Parathyroid adenoma (tissue), 2 donors: ENCODE results near the gene TANGO2.

Experiments used
- H2AFZ ChIP-seq: fragments of 300-600 bp; sonication (generic); one replicate; pipeline ENCODE4 v1.7.0; 2017; ENCODE audit warnings: antibody characterized with exemption, mild to moderate bottlenecking
- H3K27ac ChIP-seq: fragments of 300-600 bp; sonication (generic); one replicate; pipeline ENCODE4 v1.7.0; 2017
- H3K27me3 ChIP-seq: fragments of 300-600 bp; sonication (generic); one replicate; pipeline ENCODE4 v1.7.0; 2017; ENCODE audit warnings: low read length; ENCODE audit not compliant: control insufficient read depth, insufficient read depth
- H3K36me3 ChIP-seq: fragments of 300-600 bp; sonication (generic); one replicate; pipeline ENCODE4 v1.7.0; 2017; ENCODE audit warnings: low read length; ENCODE audit not compliant: control insufficient read depth, insufficient read depth
- H3K4me1 ChIP-seq: fragments of 300-600 bp; sonication (generic); one replicate; pipeline ENCODE4 v1.7.0; 2017; ENCODE audit warnings: control low read depth
- H3K4me2 ChIP-seq: fragments of 300-600 bp; sonication (generic); one replicate; pipeline ENCODE4 v1.7.0; 2017; ENCODE audit warnings: low read length
- H3K4me3 ChIP-seq: fragments of 300-600 bp; sonication (generic); one replicate; pipeline ENCODE4 v1.7.0; 2017; ENCODE audit warnings: low read depth, low read length
- H3K79me2 ChIP-seq: fragments of 300-600 bp; sonication (generic); one replicate; pipeline ENCODE4 v1.7.0; 2017; ENCODE audit warnings: control low read depth
- H3K9ac ChIP-seq: fragments of 300-600 bp; sonication (generic); one replicate; pipeline ENCODE4 v1.7.0; 2017; ENCODE audit warnings: mild to moderate bottlenecking
- H3K9me3 ChIP-seq: fragments of 300-600 bp; sonication (generic); one replicate; pipeline ENCODE4 v1.7.0; 2017; ENCODE audit warnings: low read length; ENCODE audit not compliant: control insufficient read depth
- TF ChIP-seq, protein P1 (sequence below): fragments of 300-600 bp; sonication (generic); IDR thresholded peaks from one replicate; pipeline ENCODE4 v1.7.0; 2017; ENCODE audit warnings: antibody characterized with exemption, mild to moderate bottlenecking
- donor health status: primary hyperparathyroidism.

TANGO2 gene

DNA sequence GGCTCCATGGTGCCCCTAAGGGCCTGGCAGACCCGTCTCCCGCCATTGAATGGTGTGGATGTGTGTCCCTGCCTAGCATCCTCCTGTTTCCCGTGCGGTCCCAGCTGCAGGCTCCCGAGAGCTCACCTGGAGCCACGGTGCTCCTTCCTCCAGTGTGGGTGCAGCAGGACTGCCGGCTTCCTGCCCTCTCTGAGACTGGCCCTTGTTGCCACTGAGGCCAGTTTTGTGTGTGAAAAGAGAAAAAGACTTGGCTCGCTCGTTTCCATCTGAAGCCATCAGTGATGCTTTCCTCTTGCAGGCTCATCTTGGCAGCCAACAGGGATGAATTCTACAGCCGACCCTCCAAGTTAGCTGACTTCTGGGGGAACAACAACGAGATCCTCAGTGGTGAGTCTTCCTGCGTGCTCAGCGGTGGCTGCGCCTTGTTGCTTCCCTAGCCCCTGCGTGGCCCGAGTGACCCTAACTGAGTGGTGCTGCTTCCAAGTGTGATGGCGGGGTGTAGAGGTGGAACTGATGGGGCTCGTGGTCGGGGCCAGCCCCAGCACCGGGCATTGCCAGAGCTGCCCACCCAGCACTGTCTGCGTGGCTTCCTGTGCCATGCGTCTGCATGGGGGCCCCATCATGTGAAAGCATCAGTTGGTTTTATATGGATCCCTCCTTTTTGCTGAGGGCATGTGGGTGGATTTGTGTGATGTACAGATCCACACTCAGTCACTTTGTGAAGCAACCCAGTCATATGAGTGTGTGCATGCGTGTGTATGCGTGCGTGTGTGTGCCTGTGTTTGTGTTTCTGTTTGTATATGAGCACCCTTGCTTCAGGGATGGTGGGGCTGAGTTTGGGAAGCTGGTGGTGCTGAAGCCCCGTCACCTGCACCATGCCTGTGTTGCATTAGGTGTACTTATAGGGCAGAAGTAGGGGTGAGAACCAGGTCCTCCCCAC, 22.4 kb downstream of the TANGO2 start:
- Histone ChIP-seq H3K27ac (no peak overlapping the region), H3K4me2 (no peak overlapping the region), H3K9ac (no peak overlapping the region), H3K4me1 (no peaks in the 10 kb centered on the region), H3K79me2 (no peaks in the 10 kb centered on the region), H3K9me3 (no peaks in the 10 kb centered on the region), H2AFZ (no peak overlapping the region), H3K27me3 (no peaks in the 10 kb centered on the region), H3K36me3 (no peaks in the 10 kb centered on the region), H3K4me3 (no peak overlapping the region)
- TF ChIP-seq, protein P1, sequence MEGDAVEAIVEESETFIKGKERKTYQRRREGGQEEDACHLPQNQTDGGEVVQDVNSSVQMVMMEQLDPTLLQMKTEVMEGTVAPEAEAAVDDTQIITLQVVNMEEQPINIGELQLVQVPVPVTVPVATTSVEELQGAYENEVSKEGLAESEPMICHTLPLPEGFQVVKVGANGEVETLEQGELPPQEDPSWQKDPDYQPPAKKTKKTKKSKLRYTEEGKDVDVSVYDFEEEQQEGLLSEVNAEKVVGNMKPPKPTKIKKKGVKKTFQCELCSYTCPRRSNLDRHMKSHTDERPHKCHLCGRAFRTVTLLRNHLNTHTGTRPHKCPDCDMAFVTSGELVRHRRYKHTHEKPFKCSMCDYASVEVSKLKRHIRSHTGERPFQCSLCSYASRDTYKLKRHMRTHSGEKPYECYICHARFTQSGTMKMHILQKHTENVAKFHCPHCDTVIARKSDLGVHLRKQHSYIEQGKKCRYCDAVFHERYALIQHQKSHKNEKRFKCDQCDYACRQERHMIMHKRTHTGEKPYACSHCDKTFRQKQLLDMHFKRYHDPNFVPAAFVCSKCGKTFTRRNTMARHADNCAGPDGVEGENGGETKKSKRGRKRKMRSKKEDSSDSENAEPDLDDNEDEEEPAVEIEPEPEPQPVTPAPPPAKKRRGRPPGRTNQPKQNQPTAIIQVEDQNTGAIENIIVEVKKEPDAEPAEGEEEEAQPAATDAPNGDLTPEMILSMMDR: no peak

DNA sequence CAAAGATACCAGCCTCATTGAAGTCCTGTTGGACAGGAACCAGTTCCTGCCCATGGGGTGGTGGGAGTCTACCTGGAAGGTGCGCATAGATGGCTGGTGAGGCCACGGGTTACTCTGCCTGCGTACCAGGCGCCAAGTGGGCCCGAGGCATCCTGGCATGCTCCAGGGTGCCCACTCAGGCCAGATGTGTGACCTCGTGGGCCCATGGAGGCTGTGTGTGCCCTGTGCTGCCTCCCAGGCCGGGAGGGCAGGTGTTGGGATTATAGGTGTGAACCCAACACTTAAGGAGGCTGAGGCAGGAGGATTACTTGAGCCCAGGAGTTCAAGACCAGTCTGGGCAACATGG, 23.1 kb downstream of the TANGO2 start:
- Histone ChIP-seq H3K4me1 (no peaks in the 10 kb centered on the region), H3K9me3 (no peaks in the 10 kb centered on the region), H3K4me3 (no peak overlapping the region), H3K36me3 (no peaks in the 10 kb centered on the region), H3K27me3 (no peaks in the 10 kb centered on the region), H3K27ac (no peak overlapping the region), H3K4me2 (no peak overlapping the region), H3K79me2 (no peaks in the 10 kb centered on the region), H2AFZ (no peak overlapping the region), H3K9ac (no peak overlapping the region)
- TF ChIP-seq, protein P1: no peak

DNA sequence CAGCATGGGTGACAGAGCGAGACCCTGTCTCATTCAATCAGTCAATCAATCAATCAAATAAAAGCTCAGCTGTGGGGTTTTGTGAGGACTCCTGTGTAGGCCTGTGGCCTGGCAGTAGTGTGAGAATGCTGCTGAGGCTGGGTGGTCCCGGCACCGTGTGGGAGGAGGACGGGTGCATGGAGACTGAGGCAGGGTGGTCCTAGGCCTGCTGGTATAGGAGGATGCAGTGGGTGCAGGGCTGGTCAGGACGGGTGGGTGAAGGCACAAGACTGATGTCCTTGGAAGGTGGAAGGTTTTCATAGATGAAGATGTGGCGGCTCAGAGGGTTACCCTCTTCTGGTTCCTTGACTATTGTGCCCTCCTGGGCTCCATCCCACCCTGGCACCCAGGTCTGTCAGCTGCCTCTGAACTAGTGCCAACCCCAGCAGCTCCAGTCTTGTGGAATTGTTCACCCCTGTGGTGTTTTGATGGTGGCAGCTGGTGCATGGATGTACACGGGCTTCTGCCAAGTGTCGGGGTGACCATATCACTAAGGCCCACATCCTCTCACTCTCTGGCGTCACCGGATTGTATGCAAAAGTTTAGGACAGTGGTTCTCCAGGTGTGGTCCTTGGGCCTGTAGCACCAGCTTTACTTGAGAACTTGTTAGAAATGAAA, 23.7 kb downstream of the TANGO2 start:
- H3K36me3 ChIP-seq: no peaks in the 10 kb centered on the region
- TF ChIP-seq, protein P1: no peak
- no peaks in the 10 kb centered on the region for H3K4me1 ChIP-seq

DNA sequence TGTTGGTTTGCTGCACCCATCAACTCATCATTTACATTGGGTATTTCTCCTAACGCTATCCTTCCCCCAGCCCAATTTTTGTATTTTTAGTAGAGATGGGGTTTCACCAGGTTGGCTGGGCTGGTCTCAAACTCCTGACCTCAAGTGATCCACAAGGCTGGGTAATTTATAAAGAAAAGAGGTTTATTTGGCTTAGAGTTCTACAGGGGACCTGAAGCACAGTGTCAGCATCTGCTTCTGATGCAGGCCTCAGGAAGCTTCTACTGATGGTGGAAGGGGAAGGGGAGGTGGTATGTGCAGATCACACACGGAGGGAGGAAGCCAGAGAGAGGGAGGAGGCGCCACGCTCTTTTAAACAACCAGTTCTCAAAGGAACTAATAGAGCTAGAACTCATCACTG, 25.8 kb downstream of the TANGO2 start:
- Histone ChIP-seq H3K4me3 (no peak overlapping the region), H2AFZ (no peak overlapping the region), H3K4me2 (no peak overlapping the region), H3K9me3 (no peaks in the 10 kb centered on the region), H3K79me2 (no peaks in the 10 kb centered on the region), H3K36me3 (no peaks in the 10 kb centered on the region), H3K4me1 (no peaks in the 10 kb centered on the region), H3K27ac (no peak overlapping the region), H3K9ac (no peak overlapping the region), H3K27me3 (no peaks in the 10 kb centered on the region)
- TF ChIP-seq, protein P1: no peak

More for the DNA sequence above, 23.7 kb downstream of the TANGO2 start:
- H3K4me3 ChIP-seq: no peak overlapping the region
- no peak overlapping the region for H3K4me2 ChIP-seq
- H3K9me3 ChIP-seq: no peaks in the 10 kb centered on the region
- H3K27ac ChIP-seq: no peak overlapping the region
- no peak overlapping the region for H3K9ac ChIP-seq
- no peaks in the 10 kb centered on the region for H3K27me3 ChIP-seq
- H3K79me2 ChIP-seq: no peaks in the 10 kb centered on the region
- H2AFZ ChIP-seq: no peak overlapping the region
